Effector memory CD8-positive, alpha-beta T cell (primary cell): Measurements from ENCODE around the gene EIF4E2.
A peak's percentile ranks its signal among the peaks of the same experiment; 100 is the strongest.

Source experiments
- ATAC-seq: fragments of 150-1000 bp; cut with Tn5 transposase; replicated peaks from 2 replicates; pipeline ENCODE4 v1.10.0; 2021; ENCODE audit warnings: mild to moderate bottlenecking, moderate library complexity
- DNase-seq, 3 experiments: peaks; one replicate each; pipeline ENCODE4 v3.0.0; 2021
- H3K27ac Mint-ChIP-seq, 2 donors: one replicate each; pipeline ENCODE4 v1.8.0; 2022; ENCODE audit warnings: mild to moderate bottlenecking in 2 of 2, mixed read lengths in 2 of 2, moderate library complexity in 2 of 2
- H3K27me3 Mint-ChIP-seq, 2 donors: one replicate each; pipeline ENCODE4 v1.8.0; 2022; ENCODE audit warnings: mixed read lengths in 2 of 2
- H3K36me3 Mint-ChIP-seq: one replicate; pipeline ENCODE4 v1.8.0; 2022; ENCODE audit warnings: mild to moderate bottlenecking, moderate library complexity, mixed read lengths; ENCODE audit not compliant: insufficient read depth
- H3K4me1 Mint-ChIP-seq, 2 donors: one replicate each; pipeline ENCODE4 v1.8.0; 2022; ENCODE audit warnings: low read depth in 2 of 2, mixed read lengths in 2 of 2
- H3K4me3 Mint-ChIP-seq, 2 donors: one replicate each; pipeline ENCODE4 v1.8.0; 2022; ENCODE audit warnings: mild to moderate bottlenecking in 2 of 2, mixed read lengths in 2 of 2, moderate library complexity in 2 of 2
- H3K9me3 Mint-ChIP-seq, 2 donors: one replicate each; pipeline ENCODE4 v1.8.0; 2022; ENCODE audit warnings: mixed read lengths in 2 of 2

EIF4E2 gene

GRCh38 chr2:232588680-232589585, 38.4 kb downstream of the EIF4E2 start:
- H3K4me3 Mint-ChIP-seq, result no peak overlapping the region
- no peaks in the 10 kb centered on the region for H3K9me3 Mint-ChIP-seq
- no peak overlapping the region for H3K27ac Mint-ChIP-seq
- ATAC-seq (no peak), DNase-seq (no peak)
- H3K27me3 Mint-ChIP-seq, result no peaks in the 10 kb centered on the region
- peaks cover 3% of the 10 kb centered on the region for H3K36me3 Mint-ChIP-seq
- H3K4me1 Mint-ChIP-seq, result no peaks in the 10 kb centered on the region

DNA sequence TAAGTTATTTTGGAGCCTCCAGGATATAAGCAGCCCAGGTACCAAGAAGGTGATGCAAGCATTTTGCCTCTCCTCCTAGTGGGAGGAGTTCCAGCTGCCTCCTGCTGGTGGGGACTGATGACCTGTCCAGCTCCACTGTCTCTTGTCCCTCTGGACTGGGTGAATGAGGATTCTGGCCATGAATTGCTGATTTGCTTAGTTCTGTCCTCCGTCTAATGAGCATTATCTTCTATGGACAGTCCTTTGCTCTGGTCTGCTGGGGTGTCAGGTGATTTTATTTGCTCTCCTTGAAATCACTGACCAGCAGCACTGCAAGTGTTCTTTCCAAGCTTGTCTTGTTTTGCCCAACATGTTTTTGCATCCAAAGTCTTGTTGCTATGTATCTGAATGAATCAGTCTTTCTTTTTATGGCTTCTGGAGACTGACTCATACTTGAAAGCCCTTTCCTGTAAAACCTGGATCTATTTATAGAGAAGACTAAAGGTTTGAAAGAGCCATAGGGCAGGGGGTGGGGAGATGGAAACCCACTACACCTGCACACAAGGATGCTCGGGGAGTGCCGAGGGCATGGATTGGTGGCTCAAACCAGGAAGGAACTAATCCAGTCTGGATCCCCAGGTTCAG, 42.4 kb downstream of the EIF4E2 start:
- H3K4me1 Mint-ChIP-seq, result no peaks in the 10 kb centered on the region
- no peaks in the 10 kb centered on the region for H3K27me3 Mint-ChIP-seq
- H3K9me3 Mint-ChIP-seq, result no peaks in the 10 kb centered on the region
- H3K36me3 Mint-ChIP-seq, result peaks cover 3% of the 10 kb centered on the region
- DNase-seq, result no peak
- ATAC-seq, result no peak
- no peak overlapping the region for H3K4me3 Mint-ChIP-seq
- H3K27ac Mint-ChIP-seq, result no peak overlapping the region

GRCh38 chr2:232593982-232594381, 43.5 kb downstream of the EIF4E2 start:
- Mint-ChIP-seq H3K27ac (no peak overlapping the region), H3K4me3 (no peak overlapping the region), H3K4me1 (no peaks in the 10 kb centered on the region), H3K9me3 (no peaks in the 10 kb centered on the region), H3K36me3 (peaks cover 3% of the 10 kb centered on the region), H3K27me3 (no peaks in the 10 kb centered on the region)
- ATAC-seq, result no peak
- no peak for DNase-seq

DNA sequence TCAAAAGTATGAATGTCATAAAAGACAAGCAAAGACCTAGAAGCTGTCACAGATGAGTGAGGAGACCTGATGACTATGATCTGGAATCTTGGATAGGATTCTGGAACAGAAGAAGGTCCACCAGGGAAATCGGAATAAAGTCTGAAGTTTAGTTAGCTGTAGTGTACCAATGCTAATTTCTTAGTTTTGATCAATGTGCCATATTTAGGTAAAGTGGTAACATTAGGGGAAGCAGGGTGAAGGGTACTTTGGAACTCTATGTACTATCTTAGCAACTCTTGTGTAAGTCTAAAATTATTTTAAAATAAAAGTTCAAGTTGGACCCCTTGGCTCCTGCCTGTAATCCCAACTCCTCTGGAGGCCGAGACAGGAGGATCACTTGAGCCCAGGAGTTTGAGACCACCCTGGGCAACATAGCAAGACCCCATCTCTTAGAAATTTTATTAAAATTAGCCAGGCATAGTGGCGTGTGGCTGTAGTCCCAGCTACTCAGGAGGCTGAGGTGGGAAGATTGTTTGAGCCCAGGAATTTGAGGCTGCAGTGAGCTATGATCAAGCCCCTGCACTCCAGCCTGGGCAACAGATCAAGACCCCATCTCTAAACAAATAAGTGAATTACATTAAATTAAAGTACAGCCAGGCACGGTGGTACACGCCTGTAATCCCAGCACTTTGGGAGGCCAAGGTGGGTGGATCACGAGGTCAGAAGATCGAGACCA, 47.0 kb downstream of the EIF4E2 start:
- peaks cover 0 to 8% of the 10 kb centered on the region in 2 donors for H3K27me3 Mint-ChIP-seq
- H3K4me1 Mint-ChIP-seq, result no peaks in the 10 kb centered on the region
- DNase-seq (no peak), ATAC-seq (no peak)
- H3K36me3 Mint-ChIP-seq, result no peaks in the 10 kb centered on the region
- H3K27ac Mint-ChIP-seq, result no peak overlapping the region
- H3K4me3 Mint-ChIP-seq, result no peak overlapping the region
- H3K9me3 Mint-ChIP-seq, result no peaks in the 10 kb centered on the region

DNA sequence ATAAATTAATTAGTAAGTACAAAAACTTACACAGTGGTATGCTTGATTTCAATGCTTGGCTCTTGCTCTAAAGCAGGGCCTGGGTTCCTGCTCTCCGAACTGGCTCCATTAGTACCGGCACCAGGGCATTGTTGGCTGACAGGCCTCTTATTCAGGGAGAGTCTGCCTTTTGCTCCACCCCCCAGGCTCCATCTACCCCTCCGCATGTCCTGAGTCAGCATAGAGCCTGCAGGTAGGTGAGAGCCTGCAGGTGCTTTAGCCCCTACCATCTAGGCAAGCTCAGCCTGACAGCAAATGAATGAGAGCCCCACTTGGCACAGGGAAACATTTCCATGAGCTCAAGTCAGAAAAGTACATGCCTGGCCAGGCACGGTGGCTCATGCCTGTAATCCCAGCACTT, 47.8 kb downstream of the EIF4E2 start:
- no peak overlapping the region for H3K4me3 Mint-ChIP-seq
- H3K36me3 Mint-ChIP-seq, result no peaks in the 10 kb centered on the region
- peaks cover 0 to 12% of the 10 kb centered on the region in 2 donors for H3K27me3 Mint-ChIP-seq
- H3K4me1 Mint-ChIP-seq, result no peaks in the 10 kb centered on the region
- no peaks in the 10 kb centered on the region for H3K9me3 Mint-ChIP-seq
- ATAC-seq (no peak), DNase-seq (no peak)
- no peak overlapping the region for H3K27ac Mint-ChIP-seq

GRCh38 chr2:232600053-232600773, 49.7 kb downstream of the EIF4E2 start:
- H3K27ac Mint-ChIP-seq, result no peak overlapping the region
- H3K4me3 Mint-ChIP-seq, result no peak overlapping the region
- H3K36me3 Mint-ChIP-seq, result no peaks in the 10 kb centered on the region
- DNase-seq (no peak), ATAC-seq (no peak)
- peaks cover 0 to 3% of the 10 kb centered on the region in 2 donors for H3K4me1 Mint-ChIP-seq
- no peaks in the 10 kb centered on the region for H3K9me3 Mint-ChIP-seq
- H3K27me3 Mint-ChIP-seq, result peaks cover 11 to 25% of the 10 kb centered on the region in 2 donors

GRCh38 chr2:232603283-232603682, 52.8 kb downstream of the EIF4E2 start:
- ATAC-seq, result no peak
- no peaks in the 10 kb centered on the region for H3K9me3 Mint-ChIP-seq

GRCh38 chr2:232604535-232604934, 54.0 kb downstream of the EIF4E2 start:
- H3K9me3 Mint-ChIP-seq, result no peaks in the 10 kb centered on the region
- DNase-seq, result no peak
- H3K36me3 Mint-ChIP-seq, result no peaks in the 10 kb centered on the region
- peak overlapping the region in 1 of 2 donors; percentile 72 for H3K4me3 Mint-ChIP-seq
- H3K27ac Mint-ChIP-seq, result no peak overlapping the region
- ATAC-seq, result no peak
- peaks cover 11 to 25% of the 10 kb centered on the region in 2 donors for H3K27me3 Mint-ChIP-seq
- peaks cover 5 to 10% of the 10 kb centered on the region in 2 donors for H3K4me1 Mint-ChIP-seq

More at GRCh38 chr2:232603283-232603682, 52.8 kb downstream of the EIF4E2 start:
- H3K36me3 Mint-ChIP-seq, result no peaks in the 10 kb centered on the region
- peaks cover 11 to 25% of the 10 kb centered on the region in 2 donors for H3K27me3 Mint-ChIP-seq
- H3K4me1 Mint-ChIP-seq, result peaks cover 5 to 10% of the 10 kb centered on the region in 2 donors
- no peak overlapping the region for H3K4me3 Mint-ChIP-seq
- H3K27ac Mint-ChIP-seq, result no peak overlapping the region
- no peak for DNase-seq

DNA sequence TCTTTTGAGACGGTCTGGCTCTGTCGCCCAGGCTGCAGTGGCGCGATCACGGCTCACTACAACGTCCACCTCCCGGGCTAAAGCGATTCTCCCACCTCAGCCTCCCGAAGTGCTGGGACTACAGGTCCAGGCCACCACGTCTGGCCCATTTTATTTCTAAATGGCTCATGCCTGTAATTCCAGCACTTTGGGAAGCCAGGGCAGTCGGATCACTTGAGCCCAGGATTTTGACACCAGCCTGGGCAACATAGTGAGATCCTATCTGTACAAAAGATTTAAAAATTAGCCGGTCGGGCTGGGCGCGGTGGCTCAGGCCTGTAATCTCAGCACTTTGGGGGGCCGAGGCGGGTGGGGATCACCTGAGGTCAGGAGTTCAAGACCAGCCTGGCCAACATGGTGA, 56.5 kb downstream of the EIF4E2 start:
- peaks cover 5 to 10% of the 10 kb centered on the region in 2 donors for H3K4me1 Mint-ChIP-seq
- DNase-seq (no peak), ATAC-seq (no peak)
- H3K36me3 Mint-ChIP-seq, result no peaks in the 10 kb centered on the region
- peaks cover 11 to 18% of the 10 kb centered on the region in 2 donors for H3K27me3 Mint-ChIP-seq
- no peak overlapping the region for H3K27ac Mint-ChIP-seq
- H3K4me3 Mint-ChIP-seq, result no peak overlapping the region
- no peaks in the 10 kb centered on the region for H3K9me3 Mint-ChIP-seq

DNA sequence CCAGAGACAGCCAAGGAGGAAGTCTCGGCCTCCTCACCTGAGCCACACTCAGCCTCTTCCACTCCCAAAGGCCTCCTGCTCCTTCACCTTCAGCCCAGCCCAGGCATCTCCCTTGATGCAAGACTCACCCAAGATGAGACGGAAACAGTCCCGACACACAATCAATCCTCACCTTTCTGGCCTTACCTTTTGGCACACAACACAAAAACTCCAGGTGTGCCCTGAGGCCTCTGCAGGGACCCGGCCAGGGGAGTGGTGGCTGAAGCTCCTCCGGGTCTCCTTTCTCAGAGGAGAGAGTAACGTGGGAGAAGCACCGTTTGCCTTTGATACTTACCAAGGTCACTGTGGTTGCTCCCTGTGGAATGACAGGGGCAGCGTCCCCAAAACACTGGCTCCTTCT, 59.1 kb downstream of the EIF4E2 start:
- Mint-ChIP-seq H3K4me3 (no peak overlapping the region), H3K27ac (no peak overlapping the region), H3K36me3 (no peaks in the 10 kb centered on the region), H3K9me3 (no peaks in the 10 kb centered on the region), H3K27me3 (peaks cover under 1 to 2% of the 10 kb centered on the region in 2 donors), H3K4me1 (peaks cover 5 to 7% of the 10 kb centered on the region in 2 donors)
- DNase-seq (no peak), ATAC-seq (no peak)

- DNase-seq (no peak), ATAC-seq (no peak)
- H3K27me3 Mint-ChIP-seq, result no peaks in the 10 kb centered on the region
- peaks cover 5 to 7% of the 10 kb centered on the region in 2 donors for H3K4me1 Mint-ChIP-seq
- no peak overlapping the region for H3K27ac Mint-ChIP-seq
- no peak overlapping the region for H3K4me3 Mint-ChIP-seq
- H3K9me3 Mint-ChIP-seq, result no peaks in the 10 kb centered on the region
- no peaks in the 10 kb centered on the region for H3K36me3 Mint-ChIP-seq
Measured at GRCh38 chr2:232610081-232610480, 59.6 kb downstream of the EIF4E2 start.

DNA sequence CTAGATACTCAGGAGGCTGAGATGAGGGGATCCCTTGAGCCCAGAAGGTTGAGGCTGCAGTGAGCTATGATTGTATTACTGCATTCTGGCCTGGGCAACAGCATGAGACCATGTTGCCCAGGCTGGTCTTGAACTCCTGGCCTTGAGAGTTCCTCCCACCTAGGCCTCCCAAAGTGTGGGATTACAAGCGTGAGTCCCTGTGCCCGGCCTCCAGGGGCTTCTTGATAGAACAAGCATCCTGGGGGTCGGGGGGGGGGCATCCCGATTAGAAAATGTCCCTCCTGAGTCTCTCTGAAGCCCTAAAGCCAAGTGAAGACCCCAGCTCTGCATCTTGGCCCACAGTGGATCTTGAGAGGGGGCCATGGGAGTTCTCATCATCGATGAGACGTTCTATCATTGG, 60.6 kb downstream of the EIF4E2 start:
- H3K36me3 Mint-ChIP-seq, result no peaks in the 10 kb centered on the region
- H3K9me3 Mint-ChIP-seq, result no peaks in the 10 kb centered on the region
- H3K4me1 Mint-ChIP-seq, result peaks cover 2 to 4% of the 10 kb centered on the region in 2 donors
- no peak for ATAC-seq
- H3K4me3 Mint-ChIP-seq, result no peak overlapping the region
- H3K27me3 Mint-ChIP-seq, result no peaks in the 10 kb centered on the region
- DNase-seq, result no peak
- no peak overlapping the region for H3K27ac Mint-ChIP-seq
